ENCODE results near the gene VEZF1. TPM values are rescaled to one million over a fixed set of nuclear protein-coding genes. Genes with fewer than 3 reads are reported as not detected.

The VEZF1 gene
- total and polyA plus RNA-seq, 2 donors (not counting 1 experiment from before 2014, with no cell fraction given), result 14.7 to 75.9 TPM

- Histone ChIP-seq H3K4me2 (replicated peaks; ENCODE audit: low read depth, low read length, poor library complexity, severe bottlenecking) (peak overlapping the region; percentile 81), H3K27ac (ENCODE audit: low read length in 2 of 2) (no peak overlapping the region), H3K27me3 (replicated peaks in 1 of 4; ENCODE audit: control extremely low read depth in 1 of 4, control insufficient read depth in 3 of 4, insufficient read depth in 4 of 4, low read length in 3 of 4) (peaks cover 0 to 48% (median 20%) of the 10 kb centered on the region in 4 experiments), H4K20me1 (ENCODE audit: control insufficient read depth, insufficient read depth, low read length, poor library complexity, severe bottlenecking) (no peaks in the 10 kb centered on the region), H3K79me2 (ENCODE audit: control insufficient read depth, insufficient read depth, low read length) (no peaks in the 10 kb centered on the region), H3K4me1 (ENCODE audit: control insufficient read depth in 2 of 2, insufficient read depth in 2 of 2, low read length in 2 of 2) (peaks cover 30 to 55% of the 10 kb centered on the region in 2 donors), H3K9ac (ENCODE audit: low read length) (peak overlapping the region; percentile 51), H3K4me3 (ENCODE audit: control extremely low read depth in 1 of 5, extremely low read depth in 1 of 5, insufficient read depth in 1 of 5, low read depth in 2 of 5, low read length in 4 of 5) (peak overlapping the region; percentile 28 to 57 (median 50)), H3K36me3 (replicated peaks in 1 of 2; ENCODE audit: control extremely low read depth in 1 of 2, control insufficient read depth in 1 of 2, extremely low read depth in 1 of 2, insufficient read depth in 2 of 2, low read length in 1 of 2) (no peaks in the 10 kb centered on the region), H2AFZ (ENCODE audit: insufficient read depth, low read depth, low read length, poor library complexity, severe bottlenecking) (peak overlapping the region; percentile 35), H3K9me3 (ENCODE audit: control extremely low read depth in 1 of 3, control insufficient read depth in 2 of 3, insufficient read depth in 1 of 3, low read length in 2 of 3) (peaks cover 0 to 4% (median 0%) of the 10 kb centered on the region in 3 donors)
- 5% methylated on average over 6 of the region's 10 CpGs for WGBS (ENCODE audit: insufficient coverage)
- Mint-ChIP-seq H3K27me3 (peaks cover 56% of the 10 kb centered on the region), H3K9me3 (ENCODE audit: insufficient read depth) (no peaks in the 10 kb centered on the region), H3K4me3 (peak overlapping the region; percentile 96), H3K27ac (peak overlapping the region; percentile 64), H3K4me1 (peaks cover 50% of the 10 kb centered on the region)
- peak; percentile 88 for ATAC-seq (ENCODE audit: low read depth)
- CTCF ChIA-PET, result interaction anchor here (0.7 to 2.1 kb wide), 11 partner anchors 8 to 96 kb away, joined by 3 to 15 read pairs (median 4); partner anchors contain the start of gene CUEDC1
- TF ChIP-seq EZH2 (IDR thresholded peaks at IDR 0.05; ENCODE audit: borderline replicate concordance, insufficient read depth, low read depth, low read length, poor library complexity, severe bottlenecking) (no peak), CTCF (IDR thresholded peaks at IDR 0.05) (no peak)
- intact Hi-C loops (cut with micrococcal nuclease), result loop anchor here (5.0 kb wide), 1 partner anchor 80 kb away; no protein-coding TSS in a partner anchor
- peak; percentile 75 for DNase-seq
- POLR2A ChIA-PET, result interaction anchor here (0.6 to 0.8 kb wide), 2 partner anchors 9 to 12 kb away, joined by 3 read pairs; no protein-coding TSS in a partner anchor
These were observed 41.2 kb downstream of the VEZF1 start for GRCh38 chr17:57946798-57947358.

Data from B cell (primary cell).